ENCODE results near the gene NNMT.

- no peak for TF ChIP-seq EZH2phosphoT487 (IDR thresholded peaks at IDR 0.05; ENCODE audit: borderline replicate concordance, low read length)
- TF ChIP-seq, protein P1, sequence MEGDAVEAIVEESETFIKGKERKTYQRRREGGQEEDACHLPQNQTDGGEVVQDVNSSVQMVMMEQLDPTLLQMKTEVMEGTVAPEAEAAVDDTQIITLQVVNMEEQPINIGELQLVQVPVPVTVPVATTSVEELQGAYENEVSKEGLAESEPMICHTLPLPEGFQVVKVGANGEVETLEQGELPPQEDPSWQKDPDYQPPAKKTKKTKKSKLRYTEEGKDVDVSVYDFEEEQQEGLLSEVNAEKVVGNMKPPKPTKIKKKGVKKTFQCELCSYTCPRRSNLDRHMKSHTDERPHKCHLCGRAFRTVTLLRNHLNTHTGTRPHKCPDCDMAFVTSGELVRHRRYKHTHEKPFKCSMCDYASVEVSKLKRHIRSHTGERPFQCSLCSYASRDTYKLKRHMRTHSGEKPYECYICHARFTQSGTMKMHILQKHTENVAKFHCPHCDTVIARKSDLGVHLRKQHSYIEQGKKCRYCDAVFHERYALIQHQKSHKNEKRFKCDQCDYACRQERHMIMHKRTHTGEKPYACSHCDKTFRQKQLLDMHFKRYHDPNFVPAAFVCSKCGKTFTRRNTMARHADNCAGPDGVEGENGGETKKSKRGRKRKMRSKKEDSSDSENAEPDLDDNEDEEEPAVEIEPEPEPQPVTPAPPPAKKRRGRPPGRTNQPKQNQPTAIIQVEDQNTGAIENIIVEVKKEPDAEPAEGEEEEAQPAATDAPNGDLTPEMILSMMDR (IDR thresholded peaks at IDR 0.05; ENCODE audit: low read depth, low read length, poor library complexity, severe bottlenecking) = no peak
These were observed 63.1 kb downstream of the NNMT start for GRCh38 chr11:114359342-114359741.
